HAP-1 (cell line): ENCODE data around the gene ADAMTS12.
A peak's percentile ranks its signal among the peaks of the same experiment; 100 is the strongest.

Source experiments
- DNase-seq, 2 experiments: peaks; one replicate each; pipeline ENCODE4 v3.0.0-alpha.2; 2016 to 2020; ENCODE audit warnings: low spot score in 2 of 2
- H3K27me3 ChIP-seq: fragments of 250-450 bp; sonication (Bioruptor Pico); 2 replicates; pipeline ENCODE4 v1.5.1; 2020; ENCODE audit warnings: low read depth, mild to moderate bottlenecking, moderate library complexity
- H3K36me3 ChIP-seq: fragments of 250-450 bp; sonication (Bioruptor Pico); replicated peaks from 2 replicates; pipeline ENCODE4 v1.5.1; 2020; ENCODE audit warnings: mild to moderate bottlenecking
- H3K4me1 ChIP-seq: fragments of 250-450 bp; sonication (Bioruptor Pico); 2 replicates; pipeline ENCODE4 v1.5.1; 2020; ENCODE audit warnings: mild to moderate bottlenecking
- H3K4me3 ChIP-seq: fragments of 250-450 bp; sonication (Bioruptor Pico); 2 replicates; pipeline ENCODE4 v1.5.1; 2020; ENCODE audit warnings: mild to moderate bottlenecking, moderate library complexity
- H3K9me3 ChIP-seq: fragments of 250-450 bp; sonication (Bioruptor Pico); 2 replicates; pipeline ENCODE4 v1.5.1; 2020; ENCODE audit warnings: mild to moderate bottlenecking, moderate library complexity
- in situ Hi-C: fragments of 300-500 bp; cut with MboI; formaldehyde crosslinking; loops from 3 replicates; pipeline ENCODE4 v1.14.3; 2020; ENCODE audit warnings: low sequenced_read_pairs, inconsistent platforms, mixed read lengths

The ADAMTS12 gene

GRCh38 chr5:33891788-33892619, at the start of gene ADAMTS12:
ADAMTS12 (minus strand) TSS chr5:33891990; CDS start chr5:33891856, 134 bp downstream.
- H3K36me3 ChIP-seq = no peaks in the 10 kb centered on the region
- H3K4me1 ChIP-seq = no peaks in the 10 kb centered on the region; the same call in 1 of the 2 replicates
- H3K9me3 ChIP-seq = no peaks in the 10 kb centered on the region
- no peaks in the 10 kb centered on the region for H3K27me3 ChIP-seq
- H3K4me3 ChIP-seq = peak within 1 kb of the TSS; percentile 24
- in situ Hi-C loops = no loop called here
- DNase-seq = peak; percentile 41 to 71

- H3K4me3 ChIP-seq = no peak overlapping the region
- H3K4me1 ChIP-seq = no peaks in the 10 kb centered on the region
- H3K36me3 ChIP-seq = no peaks in the 10 kb centered on the region
- DNase-seq = no peak
- H3K9me3 ChIP-seq = no peaks in the 10 kb centered on the region
- H3K27me3 ChIP-seq = peaks cover 3% of the 10 kb centered on the region; the same call in 1 of the 2 replicates
- in situ Hi-C loops = no loop called here
Observed at GRCh38 chr5:33941090-33941489, 49.3 kb upstream of the ADAMTS12 start.

- in situ Hi-C loops = loop anchor here (10.0 kb wide), 1 partner anchor 505 kb away; no protein-coding TSS in a partner anchor
- Histone ChIP-seq H3K4me3 (no peak overlapping the region), H3K9me3 (no peaks in the 10 kb centered on the region), H3K27me3 (peaks cover under 1% of the 10 kb centered on the region; the same call in 1 of the 2 replicates), H3K36me3 (no peaks in the 10 kb centered on the region), H3K4me1 (no peaks in the 10 kb centered on the region)
- no peak for DNase-seq
Observed at GRCh38 chr5:33939556-33940262, 47.9 kb upstream of the ADAMTS12 start.

- no peak for DNase-seq
- Histone ChIP-seq H3K4me1 (no peaks in the 10 kb centered on the region), H3K4me3 (no peak overlapping the region), H3K9me3 (no peaks in the 10 kb centered on the region), H3K36me3 (no peaks in the 10 kb centered on the region), H3K27me3 (no peaks in the 10 kb centered on the region; the same call in 1 of the 2 replicates)
- in situ Hi-C loops = loop anchor here (10.0 kb wide), 1 partner anchor 504 kb away; no protein-coding TSS in a partner anchor
Observed at GRCh38 chr5:33938881-33939280, 47.1 kb upstream of the ADAMTS12 start.

GRCh38 chr5:33938507-33938796, 46.7 kb upstream of the ADAMTS12 start:
- no peaks in the 10 kb centered on the region for H3K9me3 ChIP-seq
- H3K36me3 ChIP-seq = no peaks in the 10 kb centered on the region
- no peak overlapping the region for H3K4me3 ChIP-seq
- no peak for DNase-seq
- no peaks in the 10 kb centered on the region for H3K4me1 ChIP-seq
- in situ Hi-C loops = loop anchor here (10.0 kb wide), 1 partner anchor 504 kb away; no protein-coding TSS in a partner anchor
- H3K27me3 ChIP-seq = no peaks in the 10 kb centered on the region; the same call in 1 of the 2 replicates

GRCh38 chr5:33937707-33938506, 46.1 kb upstream of the ADAMTS12 start:
- DNase-seq = no peak
- Histone ChIP-seq H3K27me3 (no peaks in the 10 kb centered on the region; the same call in 1 of the 2 replicates), H3K9me3 (no peaks in the 10 kb centered on the region), H3K4me3 (no peak overlapping the region), H3K4me1 (no peaks in the 10 kb centered on the region), H3K36me3 (no peaks in the 10 kb centered on the region)
- in situ Hi-C loops = loop anchor here (10.0 kb wide), 1 partner anchor 503 kb away; no protein-coding TSS in a partner anchor

- in situ Hi-C loops = loop anchor here (10.0 kb wide), 1 partner anchor 502 kb away; no protein-coding TSS in a partner anchor
- no peaks in the 10 kb centered on the region for H3K9me3 ChIP-seq
- no peaks in the 10 kb centered on the region; the same call in 1 of the 2 replicates for H3K27me3 ChIP-seq
- H3K4me3 ChIP-seq = no peak overlapping the region
- DNase-seq = no peak
- no peaks in the 10 kb centered on the region for H3K4me1 ChIP-seq
- H3K36me3 ChIP-seq = no peaks in the 10 kb centered on the region
Observed at GRCh38 chr5:33937017-33937706, 45.4 kb upstream of the ADAMTS12 start.

GRCh38 chr5:33936381-33937016, 44.7 kb upstream of the ADAMTS12 start, which contains the start of gene RXFP3:
RXFP3 (plus strand) TSS chr5:33936386; CDS start chr5:33936741, 355 bp downstream.
- H3K4me3 ChIP-seq = no peak within 1 kb of the TSS
- no peaks in the 10 kb centered on the region for H3K36me3 ChIP-seq
- no peak for DNase-seq
- in situ Hi-C loops = loop anchor here (10.0 kb wide), 1 partner anchor 502 kb away; no protein-coding TSS in a partner anchor
- peaks cover 3% of the 10 kb centered on the region; the same call in 1 of the 2 replicates for H3K27me3 ChIP-seq
- no peaks in the 10 kb centered on the region for H3K9me3 ChIP-seq
- H3K4me1 ChIP-seq = no peaks in the 10 kb centered on the region

- Histone ChIP-seq H3K4me1 (no peaks in the 10 kb centered on the region), H3K4me3 (no peak overlapping the region), H3K9me3 (no peaks in the 10 kb centered on the region), H3K27me3 (peaks cover 4% of the 10 kb centered on the region; the same call in 1 of the 2 replicates), H3K36me3 (no peaks in the 10 kb centered on the region)
- peak; percentile 6 to 69 for DNase-seq
- in situ Hi-C loops = loop anchor here (10.0 kb wide), 1 partner anchor 501 kb away; no protein-coding TSS in a partner anchor
Observed at GRCh38 chr5:33936004-33936380, 44.2 kb upstream of the ADAMTS12 start.

GRCh38 chr5:33934176-33934575, 42.4 kb upstream of the ADAMTS12 start:
- in situ Hi-C loops = loop anchor here (10.0 kb wide), 1 partner anchor 499 kb away; no protein-coding TSS in a partner anchor

GRCh38 chr5:33933723-33934169, 42.0 kb upstream of the ADAMTS12 start:
- in situ Hi-C loops = loop anchor here (10.0 kb wide), 1 partner anchor 499 kb away; no protein-coding TSS in a partner anchor
- Histone ChIP-seq H3K4me1 (no peaks in the 10 kb centered on the region), H3K27me3 (peaks cover 6% of the 10 kb centered on the region; the same call in 1 of the 2 replicates), H3K36me3 (no peaks in the 10 kb centered on the region), H3K9me3 (no peaks in the 10 kb centered on the region), H3K4me3 (no peak overlapping the region)
- DNase-seq = no peak

More at GRCh38 chr5:33934176-33934575, 42.4 kb upstream of the ADAMTS12 start:
- no peaks in the 10 kb centered on the region for H3K4me1 ChIP-seq
- no peak overlapping the region for H3K4me3 ChIP-seq
- H3K9me3 ChIP-seq = no peaks in the 10 kb centered on the region
- H3K27me3 ChIP-seq = peaks cover 6% of the 10 kb centered on the region; the same call in 1 of the 2 replicates
- no peak for DNase-seq
- no peaks in the 10 kb centered on the region for H3K36me3 ChIP-seq

- in situ Hi-C loops = loop anchor here (10.0 kb wide), 1 partner anchor 496 kb away; no protein-coding TSS in a partner anchor
- DNase-seq = no peak
Observed at GRCh38 chr5:33931136-33931535, 39.3 kb upstream of the ADAMTS12 start.

More at GRCh38 chr5:33931136-33931535, 39.3 kb upstream of the ADAMTS12 start:
- H3K27me3 ChIP-seq = peaks cover 6% of the 10 kb centered on the region; the same call in 1 of the 2 replicates
- no peaks in the 10 kb centered on the region for H3K4me1 ChIP-seq
- no peaks in the 10 kb centered on the region for H3K9me3 ChIP-seq
- no peaks in the 10 kb centered on the region for H3K36me3 ChIP-seq
- no peak overlapping the region for H3K4me3 ChIP-seq
